NCI-H2196 treated with DMSO at 0.1 percent for 48 hours (cell line): ENCODE data around the gene CAPN14.

Source experiments
- DNase-seq: peaks from one replicate; lab custom pipeline; 2025; ENCODE audit not compliant: unreplicated experiment; lab: John Stamatoyannopoulos, UW

Gene CAPN14

DNA sequence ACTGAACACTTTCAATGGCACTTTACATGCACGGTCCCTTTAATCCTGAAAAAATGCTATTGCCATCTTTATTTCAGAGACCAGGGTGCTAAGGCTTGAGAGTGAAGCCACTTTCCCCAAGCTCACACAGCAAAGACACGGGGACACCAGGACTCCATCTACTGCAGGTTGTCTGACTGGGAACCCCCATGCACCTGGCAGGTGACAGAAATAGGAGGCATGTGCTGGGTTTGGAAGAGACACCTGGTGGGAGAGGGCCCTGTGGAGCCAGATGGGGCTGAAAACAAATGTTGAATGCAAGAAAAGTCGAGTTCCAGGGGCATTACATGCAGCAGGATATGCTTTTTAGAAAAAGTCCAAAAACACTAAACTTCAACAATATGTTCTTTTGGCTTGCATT is 11.4 kb upstream of the CAPN14 start:
- no peak for DNase-seq

DNA sequence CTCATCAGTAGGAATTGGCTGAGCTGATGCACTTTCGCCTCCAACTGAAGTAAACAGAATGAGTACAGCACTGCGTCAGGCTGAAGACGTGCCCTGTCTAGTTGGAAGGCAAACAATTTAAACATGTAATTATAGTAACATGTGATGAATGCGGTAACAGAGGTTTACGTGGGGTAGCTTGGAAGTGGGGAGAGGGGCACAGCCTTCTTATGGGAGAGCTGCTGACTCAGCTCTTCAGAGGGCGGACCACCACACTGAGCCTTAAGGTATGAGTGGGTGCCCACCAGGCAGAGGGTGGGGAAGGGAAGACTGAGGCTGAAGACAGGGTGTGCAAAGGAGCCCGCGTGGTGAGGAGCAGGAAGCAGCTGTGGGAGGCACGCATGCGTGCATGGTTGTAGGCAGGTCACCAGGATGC is 10.4 kb upstream of the CAPN14 start:
- DNase-seq, result no peak

DNA sequence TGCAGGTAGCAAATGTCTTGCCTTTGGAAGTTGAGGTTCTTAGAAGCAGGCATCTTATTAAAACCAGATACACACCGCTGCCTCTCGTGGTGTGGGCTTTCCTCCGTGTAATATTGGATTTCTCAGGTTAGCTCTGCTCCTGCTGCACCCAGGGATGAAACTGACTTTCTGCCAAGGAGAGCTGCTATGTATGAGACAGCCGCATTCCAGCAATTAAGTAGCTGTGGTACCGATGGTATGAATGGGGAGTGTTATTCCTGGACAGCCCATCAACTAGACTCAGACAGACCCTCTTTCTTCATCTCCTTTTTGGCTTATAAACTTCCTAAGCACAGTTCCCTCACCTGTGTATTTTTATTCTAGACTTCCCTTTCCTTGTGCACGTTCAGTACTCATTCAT is 9.8 kb upstream of the CAPN14 start:
- DNase-seq, result no peak

DNA sequence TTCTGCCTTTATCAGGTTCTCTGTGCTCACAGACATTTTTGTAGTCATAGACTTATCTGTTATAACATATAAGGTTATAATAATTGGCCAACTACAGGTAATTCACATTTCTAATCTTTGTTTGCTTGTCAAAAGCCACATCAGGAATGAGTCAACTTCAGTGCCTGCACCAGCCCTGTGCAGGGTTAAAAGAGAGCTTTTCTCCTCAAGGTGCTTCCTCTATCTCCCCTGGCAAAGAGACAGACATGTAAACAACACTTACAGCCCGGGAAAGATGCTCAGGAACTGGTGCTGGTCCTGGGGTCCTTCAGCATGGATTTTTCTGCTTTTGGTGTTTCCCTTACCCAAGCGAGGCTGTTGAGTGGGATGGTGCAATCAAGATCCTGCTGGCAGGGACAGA is 9.0 kb upstream of the CAPN14 start:
- DNase-seq, result no peak

DNA sequence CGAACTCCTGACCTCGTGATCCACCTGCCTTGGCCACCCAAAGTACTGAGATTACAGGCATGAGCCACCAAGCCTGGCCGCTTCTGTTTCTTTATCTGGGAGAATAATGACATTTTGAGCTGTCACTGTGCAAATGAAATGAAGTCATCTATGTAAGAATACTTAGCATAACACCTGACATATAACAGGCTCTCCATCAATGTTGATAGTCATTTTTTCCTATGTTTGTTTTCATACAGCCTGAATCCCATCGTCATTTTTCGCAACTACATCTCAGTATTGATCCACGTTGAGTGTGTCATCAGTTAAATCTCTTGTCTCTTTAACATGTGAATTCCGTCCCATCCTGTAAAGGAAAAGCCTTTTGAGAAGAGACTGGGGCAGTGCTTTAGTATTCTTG is 6.4 kb upstream of the CAPN14 start:
- no peak for DNase-seq

DNA sequence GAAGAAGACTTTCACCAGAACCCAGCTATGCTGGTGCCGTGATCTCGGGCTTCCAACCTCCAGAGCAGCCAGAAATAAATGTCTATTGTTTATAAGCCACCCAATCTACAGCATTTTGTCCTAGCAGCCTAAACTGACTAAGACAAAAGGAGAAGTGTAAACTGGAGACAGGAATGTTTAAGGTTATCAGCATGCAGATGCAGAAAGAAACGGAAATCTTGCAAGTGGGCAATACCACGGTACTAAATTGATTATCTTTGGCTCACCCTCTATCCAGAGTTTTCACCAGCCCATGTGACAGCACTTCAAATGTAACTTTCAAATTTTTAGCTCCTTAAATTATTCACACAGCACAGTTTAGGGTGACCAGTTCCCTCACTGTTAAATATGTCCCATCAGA is 5.7 kb upstream of the CAPN14 start:
- no peak for DNase-seq

DNA sequence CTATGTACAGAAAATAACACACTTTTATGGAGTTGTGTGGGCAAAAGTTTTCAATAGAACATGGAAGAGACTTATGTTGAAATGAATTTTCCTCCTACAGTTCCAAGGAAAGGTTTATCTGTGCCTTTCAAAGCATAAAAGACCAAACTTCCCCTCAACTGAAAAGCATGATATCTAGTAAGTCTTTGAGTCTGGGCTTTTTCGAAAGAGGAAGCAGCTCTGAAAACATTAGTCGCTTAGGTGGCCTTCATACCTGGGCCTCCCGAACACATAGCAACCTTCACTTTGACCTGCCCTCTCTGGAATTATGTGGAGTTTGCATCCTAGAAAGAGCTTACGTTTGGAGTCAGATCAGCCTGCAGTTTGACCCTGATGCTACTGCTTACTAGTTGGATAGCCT is 4.8 kb upstream of the CAPN14 start:
- DNase-seq, result no peak

DNA sequence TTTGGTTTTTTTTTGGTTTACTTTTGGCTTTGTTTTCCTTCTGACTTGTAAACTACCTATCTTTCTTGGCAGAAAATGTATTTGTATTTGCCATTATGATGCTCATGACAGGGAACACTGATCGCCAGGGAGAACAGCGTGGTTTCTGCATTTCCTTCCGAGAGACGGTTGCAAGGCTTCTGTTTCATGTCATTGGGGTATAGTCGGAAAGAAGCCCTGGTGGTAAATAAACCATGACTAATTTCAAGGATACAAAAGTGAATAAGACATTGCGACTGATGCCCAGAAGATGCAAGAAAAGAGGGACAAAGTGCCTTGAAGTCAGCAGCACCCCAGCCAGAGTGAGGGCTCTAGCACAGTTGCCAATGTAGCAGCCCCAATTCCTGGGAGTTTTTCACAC is 4.2 kb upstream of the CAPN14 start:
- no peak for DNase-seq

DNA sequence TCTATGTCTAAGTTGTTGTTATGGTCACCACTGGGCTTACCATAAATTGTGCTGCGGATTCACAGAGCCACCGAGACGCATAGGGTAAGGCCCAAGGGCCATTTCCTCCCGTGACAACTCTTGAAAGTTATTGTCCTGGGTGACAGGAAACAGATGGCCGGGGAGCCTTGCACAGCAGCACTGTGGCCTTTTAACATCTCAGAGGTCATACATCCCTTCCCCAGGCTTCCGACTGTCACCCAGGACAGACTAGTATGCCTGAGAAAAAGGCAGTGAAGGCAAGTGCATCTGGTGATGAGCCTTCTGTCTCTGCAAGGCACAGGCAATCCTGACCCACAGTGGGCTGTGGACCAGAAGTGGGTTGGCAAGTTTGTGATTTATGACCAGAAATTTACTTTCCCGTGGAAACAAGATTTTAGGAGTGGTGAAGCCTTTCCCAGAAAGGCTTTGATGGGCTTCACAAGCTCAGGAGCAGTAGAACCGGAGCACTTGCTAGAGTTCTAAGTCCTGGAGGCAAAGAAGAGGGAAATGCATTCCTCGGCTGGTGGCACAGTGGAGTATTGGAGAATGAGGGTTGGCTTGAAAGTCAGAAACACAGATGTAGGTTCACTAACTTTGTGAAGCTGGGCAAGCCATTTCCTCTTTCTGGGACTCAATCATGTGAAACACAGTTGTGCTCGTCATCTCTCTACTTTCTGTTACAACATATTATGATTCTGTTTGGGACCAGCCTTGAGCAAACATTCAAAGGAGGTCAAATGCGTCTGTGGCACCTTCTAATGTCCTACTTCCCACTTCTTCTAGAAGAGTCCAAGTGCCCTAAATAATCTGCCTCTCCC is 2.0 kb upstream of the CAPN14 start:
- no peak for DNase-seq

DNA sequence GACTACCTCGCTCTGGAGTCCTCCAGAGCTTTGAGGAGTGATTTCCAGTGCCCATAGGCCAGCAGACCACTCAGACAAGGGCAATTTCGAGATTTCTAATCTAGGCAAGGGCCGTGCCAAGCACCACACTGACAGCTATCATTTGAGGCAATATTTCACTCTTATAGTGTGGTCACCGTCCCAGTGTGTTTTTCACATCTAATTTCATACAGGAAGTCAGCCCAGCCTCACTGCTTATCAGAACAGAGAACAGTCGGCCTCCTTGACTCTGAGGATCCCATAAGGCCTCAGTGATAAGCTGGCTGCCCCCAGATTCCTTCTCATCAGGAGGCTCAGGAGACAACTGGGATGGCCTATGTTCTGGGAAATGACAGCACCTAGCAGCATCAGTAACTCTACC is 581 bp downstream of the CAPN14 start:
- DNase-seq, result no peak

DNA sequence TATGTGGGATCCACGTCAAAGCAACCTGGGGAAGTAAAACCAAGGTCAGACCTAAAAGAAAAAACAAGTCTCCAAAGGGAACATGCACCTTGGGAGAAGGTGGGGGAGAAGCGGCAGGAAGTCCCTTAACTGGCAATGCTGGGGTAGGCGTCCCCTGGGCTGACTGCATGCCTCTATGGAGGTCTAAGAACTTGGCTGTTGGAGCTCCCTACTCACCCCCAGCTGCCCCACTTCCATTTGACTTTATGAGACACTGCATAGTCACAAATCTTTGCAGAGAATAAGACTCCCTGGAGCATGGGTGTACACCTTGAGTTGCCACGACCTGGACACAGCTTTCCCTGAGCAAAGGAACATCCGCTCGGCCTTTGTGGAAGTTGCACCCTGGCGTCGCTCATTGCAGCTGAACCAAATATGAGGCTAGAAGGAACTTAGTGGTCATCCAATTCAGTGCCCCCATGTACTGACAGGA is 2.8 kb downstream of the CAPN14 start:
- no peak for DNase-seq

DNA sequence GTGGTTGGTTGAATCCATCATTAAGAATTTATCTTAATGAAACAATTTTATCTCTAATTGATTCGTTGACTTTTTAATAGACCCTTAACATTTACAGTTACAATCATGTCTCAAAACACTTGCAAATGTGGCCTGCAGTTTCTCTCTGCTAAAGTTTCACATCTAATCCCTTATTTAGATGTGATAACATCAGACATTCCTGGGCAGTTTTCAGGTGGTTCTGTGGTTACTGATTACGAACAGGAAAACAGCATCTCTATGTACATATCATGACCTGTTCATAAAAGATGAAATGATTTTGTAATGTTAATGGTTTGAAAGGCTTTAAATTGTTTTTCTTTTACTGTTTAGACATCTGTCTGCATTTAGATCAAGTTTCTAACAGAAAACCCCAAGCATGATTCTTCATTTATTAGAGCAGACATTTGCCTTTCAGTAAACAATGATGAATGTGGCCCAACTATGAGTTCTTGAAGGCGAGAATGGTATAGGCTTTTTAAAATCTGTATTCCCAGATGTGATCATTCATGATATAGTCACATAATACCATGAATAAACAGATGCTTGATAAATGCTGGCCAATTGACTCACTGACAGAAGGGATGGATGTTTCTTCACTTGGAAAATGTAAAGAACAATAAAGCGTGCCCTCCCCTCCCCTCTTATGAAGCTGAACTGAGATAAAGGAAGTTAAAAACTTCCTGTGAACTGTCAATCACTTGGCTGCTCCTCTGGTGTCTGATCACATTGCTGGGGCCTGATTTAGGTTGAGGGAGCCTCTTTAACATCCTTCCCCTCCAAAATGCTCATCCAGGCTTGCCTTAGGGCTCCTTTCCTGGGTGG is 3.5 kb downstream of the CAPN14 start:
- DNase-seq, result no peak

DNA sequence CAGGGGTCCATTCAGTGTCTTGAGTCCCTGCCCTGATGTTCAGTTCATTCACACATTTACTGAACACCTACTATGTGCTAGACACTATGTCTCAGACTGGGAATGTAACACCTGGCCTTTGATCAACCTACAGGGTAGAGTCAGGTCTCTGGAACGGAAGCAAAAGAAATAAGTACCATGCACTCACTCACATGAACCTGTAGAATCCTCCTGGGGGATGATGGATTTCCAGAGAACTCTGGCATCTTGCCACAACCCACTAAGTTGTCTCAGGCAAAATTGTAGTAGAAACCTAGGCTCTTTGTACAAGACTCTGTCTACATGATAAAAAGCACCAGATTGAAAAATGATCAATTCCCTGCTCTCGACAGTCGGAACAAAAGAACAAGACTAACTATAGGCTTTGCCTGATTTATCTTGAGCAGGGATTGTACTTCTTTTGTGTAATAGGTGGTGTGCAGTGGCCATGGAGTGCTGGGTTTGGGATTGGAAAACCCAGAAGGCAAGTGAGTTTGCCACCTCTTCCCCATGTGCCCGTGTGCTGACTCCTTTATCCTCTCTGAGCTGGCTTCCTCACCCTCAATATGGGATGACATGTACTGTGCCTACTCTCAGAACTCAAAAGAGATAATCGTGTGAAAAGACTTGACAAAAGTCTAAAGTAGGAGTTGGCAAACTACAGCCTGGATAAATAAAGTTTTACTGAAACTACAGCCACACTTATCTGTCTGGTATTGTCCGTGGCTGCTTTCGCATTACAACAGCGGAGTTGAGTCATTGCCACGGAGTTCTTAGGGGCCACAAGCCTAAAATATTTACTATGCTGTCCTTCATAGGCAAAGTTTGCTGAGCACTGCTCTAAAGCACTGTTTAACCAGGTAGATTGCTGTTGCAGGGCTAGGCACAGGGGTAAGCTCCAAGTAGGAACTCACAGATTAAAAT is 4.4 kb downstream of the CAPN14 start:
- DNase-seq, result no peak

DNA sequence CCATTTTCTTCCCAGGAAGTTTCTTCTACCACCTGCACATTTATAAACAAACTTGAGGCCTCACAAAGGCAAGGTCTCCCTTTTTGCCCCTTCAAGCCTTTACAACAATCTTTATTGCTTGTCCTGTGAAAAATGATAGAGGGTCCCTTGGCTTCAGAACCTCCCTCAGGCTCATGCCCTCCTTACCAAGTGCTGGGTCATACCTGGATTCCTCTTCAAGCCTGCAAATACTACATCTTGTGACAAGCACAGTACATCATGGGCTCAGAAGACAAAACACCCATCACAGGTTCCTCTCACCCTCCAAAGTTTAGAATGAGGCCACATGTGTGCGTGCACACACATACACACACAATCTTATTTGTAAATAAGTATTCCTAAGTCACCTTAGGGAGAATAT is 9.1 kb downstream of the CAPN14 start:
- DNase-seq, result no peak

DNA sequence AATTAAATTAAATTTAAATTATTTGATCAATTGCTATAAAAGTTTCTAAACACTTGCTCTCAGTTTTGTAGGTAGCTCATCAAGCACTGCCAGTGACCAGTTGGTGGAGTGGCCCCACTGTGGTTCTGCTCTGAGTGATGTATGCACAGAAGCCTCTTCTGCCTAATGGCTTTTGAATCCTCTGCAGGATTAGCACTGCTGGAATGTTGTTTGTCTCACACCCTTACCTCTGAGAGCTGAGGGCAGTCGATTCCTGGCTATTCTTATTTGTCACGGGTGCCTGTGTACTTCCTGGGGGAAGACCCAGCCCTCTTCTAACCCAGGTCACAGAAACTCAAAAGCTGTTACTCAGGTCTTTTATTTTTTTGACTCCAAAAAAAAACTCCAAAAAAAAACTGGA is 9.5 kb downstream of the CAPN14 start:
- no peak for DNase-seq

DNA sequence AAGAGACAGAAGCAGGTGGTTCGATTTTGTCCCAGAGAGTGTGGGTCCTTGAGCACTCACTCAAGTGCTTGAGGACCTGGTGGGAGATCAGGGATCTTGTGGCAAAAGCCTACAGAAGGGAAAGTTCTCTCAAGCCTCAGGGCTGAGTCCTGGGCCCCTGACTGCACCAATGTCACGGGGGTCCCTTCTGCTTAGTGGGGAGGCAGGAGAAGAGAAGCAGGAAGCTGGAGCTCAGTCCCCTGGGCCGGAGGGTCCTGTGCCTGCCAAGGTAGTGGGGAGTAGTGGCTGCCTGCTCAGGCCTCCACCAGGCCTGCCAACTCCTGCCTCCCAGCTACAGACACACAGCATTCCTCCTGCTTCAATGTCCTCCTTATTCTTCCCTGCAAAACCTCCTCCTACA is 11.7 kb downstream of the CAPN14 start:
- DNase-seq, result no peak

DNA sequence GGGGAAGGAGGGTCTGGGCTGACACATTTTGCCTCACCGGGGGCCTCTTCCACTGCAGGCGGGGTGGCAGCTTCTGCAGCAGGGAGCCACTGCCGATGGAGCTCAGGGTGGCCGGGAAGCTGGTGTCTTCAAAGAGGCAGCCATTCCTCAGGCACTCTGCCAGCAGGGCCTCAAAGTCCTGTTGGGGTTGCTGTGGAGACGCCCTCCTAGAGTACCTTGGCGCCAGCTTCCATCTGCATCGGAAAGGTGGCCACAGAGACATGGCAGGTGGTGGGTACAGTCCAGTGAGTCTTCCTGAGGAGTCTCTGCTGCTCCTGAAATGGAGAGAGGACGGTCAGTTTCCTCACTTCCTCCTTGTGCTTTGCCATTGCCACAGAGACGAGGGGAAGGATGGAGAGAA is 12.1 kb downstream of the CAPN14 start:
- DNase-seq, result no peak

DNA sequence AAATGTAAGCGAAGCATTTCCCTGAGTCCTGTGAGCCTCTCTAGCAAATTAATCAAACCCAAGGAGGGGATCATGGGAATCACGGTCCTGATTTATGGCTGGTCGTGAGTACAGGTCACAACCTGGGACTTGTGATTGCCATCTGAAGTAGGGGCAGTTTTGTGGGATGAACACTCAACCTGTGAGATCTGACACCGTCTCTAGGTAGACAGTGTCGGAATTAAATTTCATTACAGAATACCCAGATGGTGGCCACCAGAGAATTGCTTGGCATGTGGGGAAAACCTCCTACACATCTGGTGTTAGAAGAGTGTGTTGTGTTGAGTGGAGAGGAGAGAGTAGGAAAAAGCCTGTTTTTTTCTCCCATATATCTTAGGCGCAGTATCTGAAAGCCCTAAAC is 12.5 kb downstream of the CAPN14 start:
- no peak for DNase-seq

DNA sequence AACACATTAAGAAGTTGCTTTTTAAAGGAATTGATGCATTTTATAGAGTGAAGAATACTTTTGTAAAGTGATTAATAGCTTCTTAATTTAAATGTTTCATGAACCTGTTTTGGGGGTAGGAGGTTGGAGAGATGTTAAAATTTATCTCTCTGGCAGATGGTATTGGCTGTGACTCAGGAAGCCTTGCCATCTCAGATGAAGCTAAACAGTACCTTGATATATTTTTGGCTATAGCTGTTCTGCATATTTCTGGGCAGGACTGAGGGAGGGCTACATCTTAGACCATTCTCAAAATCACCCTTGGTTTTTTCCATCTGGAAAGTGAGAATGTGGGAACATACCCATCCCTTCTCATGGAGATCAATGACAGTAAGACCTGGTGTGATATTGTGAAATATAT is 13.4 kb downstream of the CAPN14 start:
- no peak for DNase-seq

DNA sequence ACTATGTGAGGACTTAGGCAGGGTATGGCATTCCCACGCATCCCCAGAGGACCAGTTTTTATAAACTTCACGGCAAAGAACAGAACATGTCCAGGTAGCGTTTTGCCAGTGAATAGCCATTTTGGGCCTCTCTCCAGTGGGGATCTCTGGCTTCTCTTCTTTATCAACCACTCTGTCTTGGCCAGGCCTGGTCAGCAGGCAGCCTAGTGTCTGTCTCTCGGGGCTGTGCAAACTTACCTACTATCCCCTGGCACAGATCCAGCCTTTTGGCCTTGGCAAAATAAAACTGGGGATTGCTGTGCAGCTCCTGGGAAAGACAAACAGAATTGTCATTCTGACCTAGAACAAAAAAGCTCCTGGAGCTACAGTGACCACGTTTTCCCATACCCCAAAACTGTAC is 14.5 kb downstream of the CAPN14 start:
- no peak for DNase-seq

DNA sequence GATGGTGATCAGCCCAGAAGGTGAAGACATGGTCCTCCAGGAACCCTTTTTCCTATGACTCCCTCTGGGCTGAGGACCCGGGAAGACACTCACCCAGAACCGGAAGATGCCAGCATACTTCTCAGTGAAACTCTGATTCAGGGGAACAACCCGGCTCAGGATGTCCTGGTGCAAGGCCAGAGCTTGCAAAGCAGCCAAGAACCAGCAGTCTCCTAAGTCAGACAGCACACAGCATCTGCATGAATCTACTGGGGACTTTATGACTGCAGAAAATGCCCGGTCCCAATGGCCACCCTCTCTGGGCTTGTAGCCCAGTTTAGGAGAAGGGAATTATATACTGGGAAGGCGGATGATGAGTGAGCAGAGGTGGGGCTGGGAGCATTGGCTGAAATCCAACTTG is 15.3 kb downstream of the CAPN14 start:
- no peak for DNase-seq
